SKM-1 treated with dmso at 0.1 percent for 144 hours (cell line): ENCODE results near the gene ZNRF1.
A peak's percentile ranks its signal among the peaks of the same experiment; 100 is the strongest.

Experiments
- DNase-seq: peaks from one replicate; lab custom pipeline; 2025; ENCODE audit not compliant: unreplicated experiment; lab: John Stamatoyannopoulos, UW

ZNRF1 gene

GRCh38 chr16:75138636-75139035 lies 139.8 kb downstream of the ZNRF1 start:
- DNase-seq, result no peak

- DNase-seq, result no peak
These were observed 140.7 kb downstream of the ZNRF1 start for GRCh38 chr16:75139498-75139897.

GRCh38 chr16:75143941-75144340 lies 145.1 kb downstream of the ZNRF1 start:
- DNase-seq, result no peak

- no peak for DNase-seq
These were observed 149.1 kb downstream of the ZNRF1 start for GRCh38 chr16:75147968-75148310.

DNA sequence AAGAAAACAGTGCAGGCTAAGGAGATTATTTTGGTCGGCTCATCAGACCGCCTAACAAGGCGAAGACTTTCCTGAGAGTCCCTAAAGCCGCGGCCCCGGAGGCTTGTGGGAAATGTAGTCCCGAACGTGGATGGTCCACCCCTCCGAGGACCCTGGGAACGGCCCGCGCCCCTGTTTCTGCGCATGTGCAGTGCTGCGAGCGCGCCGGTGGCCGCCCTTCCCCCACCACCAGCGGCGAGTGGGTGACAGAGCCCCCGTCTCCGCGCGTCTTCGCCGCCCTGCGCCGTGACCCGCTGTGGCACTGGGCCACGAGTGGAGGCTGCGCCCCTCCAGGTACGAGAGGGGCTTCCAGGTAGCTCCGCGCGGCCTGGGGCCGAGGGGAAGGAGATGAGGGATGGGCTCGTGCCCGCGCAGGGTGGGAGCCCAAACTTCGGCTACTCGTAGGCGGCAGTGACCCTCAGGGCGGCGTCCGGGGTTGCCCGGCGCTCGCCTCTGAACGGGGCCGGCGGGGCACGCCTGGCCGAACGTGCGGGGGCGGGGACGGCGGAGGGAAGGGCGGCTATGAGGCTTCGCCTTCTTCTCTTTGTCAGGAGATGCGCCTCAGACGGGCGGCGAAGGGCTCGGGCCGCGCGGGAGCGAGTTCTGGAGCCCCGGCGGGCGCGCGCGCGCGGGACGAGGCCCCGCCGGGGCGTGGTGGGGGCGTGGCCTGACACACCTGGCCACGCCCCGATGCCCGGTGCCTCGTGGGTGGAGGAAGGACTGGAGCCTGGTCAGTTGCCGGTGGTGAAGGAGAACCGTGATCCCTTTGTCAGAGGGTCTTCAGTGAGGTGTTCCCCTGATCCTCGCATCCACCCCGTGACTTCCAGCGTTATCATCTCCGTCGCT lies 149.7 kb downstream of the ZNRF1 start, which contains the start of gene ZFP1:
Gene ZFP1, plus strand, starts transcription at position 214 of the 885 bp plus-strand sequence. CDS start 4,428 bp downstream, outside the sequence.
- peak; percentile 84 for DNase-seq

DNA sequence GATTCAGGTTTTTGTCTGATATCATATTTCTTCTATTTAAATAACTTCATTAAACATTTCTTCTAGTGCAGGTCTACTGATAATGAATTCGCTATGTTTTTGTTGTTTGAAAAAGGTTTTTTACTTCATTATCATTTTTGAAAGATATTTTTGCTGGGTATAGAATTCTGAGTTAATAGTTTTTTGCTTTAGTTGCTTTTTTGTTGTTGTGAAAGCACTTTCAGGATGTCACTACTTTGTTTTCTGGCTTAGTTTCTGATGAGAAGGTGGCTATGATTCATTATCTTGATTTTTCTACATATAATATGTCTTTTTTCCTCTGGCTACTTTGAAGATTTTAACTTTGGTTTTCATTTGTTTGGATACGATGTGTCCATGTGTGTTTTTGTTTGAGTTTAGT lies 153.0 kb downstream of the ZNRF1 start:
- no peak for DNase-seq

GRCh38 chr16:75152635-75153034 lies 153.8 kb downstream of the ZNRF1 start:
- DNase-seq, result no peak

DNA sequence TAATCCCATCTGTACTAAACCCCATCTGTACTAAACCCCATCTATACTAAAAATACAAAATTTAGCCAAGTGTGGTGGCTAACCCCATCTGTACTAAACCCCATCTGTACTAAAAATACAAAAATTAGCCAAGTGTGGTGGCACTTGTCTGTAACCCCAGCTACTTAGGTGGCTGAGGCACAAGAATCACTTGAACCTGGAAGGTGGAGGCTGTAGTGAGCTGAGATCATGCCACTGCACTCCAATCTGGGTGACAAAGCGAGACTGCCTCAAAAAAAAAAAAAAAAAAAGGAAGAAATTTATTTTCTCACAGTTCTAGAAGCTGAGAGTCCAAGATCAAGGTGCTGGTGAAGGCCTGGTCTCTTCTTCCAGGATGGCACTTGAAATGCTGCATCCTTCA lies 161.6 kb downstream of the ZNRF1 start:
- DNase-seq, result no peak
